Measurements from ENCODE around the gene CLPX.
A peak's percentile ranks its signal among the peaks of the same experiment; 100 is the strongest.
"Not testable (repeated sequence)": the region's sequence is repeated elsewhere in the genome, so short reads cannot be mapped to it uniquely, and the experiment has no call there.

CLPX gene

GRCh38 chr15:65195548-65195923 is 10.4 kb upstream of the CLPX start:
- no peaks in the 10 kb centered on the region for H3K4me1 Mint-ChIP-seq (ENCODE audit: low read depth)
- intact Hi-C loops (cut with micrococcal nuclease), result no loop called here
- no peak overlapping the region for H3K4me3 Mint-ChIP-seq
- no peaks in the 10 kb centered on the region for H3K36me3 Mint-ChIP-seq (ENCODE audit: low read depth)
- H3K27me3 Mint-ChIP-seq, result no peaks in the 10 kb centered on the region
- H3K27ac Mint-ChIP-seq, result no peak overlapping the region
- H3K9me3 Mint-ChIP-seq, result no peaks in the 10 kb centered on the region

- H3K36me3 Mint-ChIP-seq (ENCODE audit: low read depth), result no peaks in the 10 kb centered on the region
- no peaks in the 10 kb centered on the region for H3K4me1 Mint-ChIP-seq (ENCODE audit: low read depth)
- H3K27ac Mint-ChIP-seq, result no peak overlapping the region
- intact Hi-C loops (cut with micrococcal nuclease), result no loop called here
- H3K27me3 Mint-ChIP-seq, result no peaks in the 10 kb centered on the region
- no peaks in the 10 kb centered on the region for H3K9me3 Mint-ChIP-seq
- no peak overlapping the region for H3K4me3 Mint-ChIP-seq
Measured at GRCh38 chr15:65194826-65195547, 9.8 kb upstream of the CLPX start.

DNA sequence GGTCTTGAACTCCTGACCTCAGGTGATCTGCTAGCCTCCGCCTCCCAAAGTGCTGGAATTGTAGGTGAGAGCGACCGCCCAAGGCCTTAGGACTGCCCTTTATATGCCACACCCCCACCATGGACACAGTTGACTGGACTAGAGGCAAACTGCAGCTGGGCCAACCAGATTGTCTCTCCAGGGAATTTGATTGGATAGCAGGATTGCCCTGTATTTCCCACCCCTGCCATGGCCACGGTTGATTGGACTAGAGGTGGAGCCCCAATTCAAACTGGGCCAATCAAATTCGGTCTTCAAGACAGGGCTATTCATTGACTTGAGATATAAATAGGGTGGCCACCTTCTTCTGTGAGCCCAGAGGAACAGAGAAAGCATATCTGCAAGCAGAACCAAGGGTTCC is 6.9 kb upstream of the CLPX start:
- Mint-ChIP-seq H3K27me3 (no peaks in the 10 kb centered on the region), H3K27ac (no peak overlapping the region)

DNA sequence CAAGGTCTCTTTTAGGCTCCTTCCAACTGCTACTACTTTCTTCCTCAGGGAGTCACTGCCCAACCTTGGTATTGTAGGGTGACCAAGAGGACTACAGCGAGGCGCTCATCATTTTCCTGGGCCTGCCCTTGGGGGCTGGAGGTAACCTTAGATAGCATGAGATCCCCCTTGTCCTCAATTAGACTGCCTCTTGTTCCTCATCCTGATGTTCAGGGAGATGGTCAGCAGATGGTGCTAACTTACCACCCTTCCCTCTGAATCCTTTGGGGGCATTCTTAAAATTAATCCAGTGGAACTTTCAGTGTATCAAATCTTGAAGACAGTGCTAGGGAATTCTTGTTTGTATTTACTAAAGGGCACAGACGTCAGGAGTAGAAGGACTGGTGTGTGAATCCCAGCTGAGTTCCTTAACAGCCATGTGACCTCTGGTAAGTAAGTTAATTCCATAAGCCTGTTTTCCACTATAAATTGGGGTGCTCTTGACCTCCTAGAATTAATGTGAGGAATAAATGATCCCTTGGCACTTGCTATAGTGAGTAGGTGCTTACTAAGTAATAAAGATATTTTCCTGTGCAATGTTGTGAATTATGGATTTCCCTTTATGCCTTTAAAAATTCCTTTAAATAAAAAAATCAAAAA is 4.1 kb upstream of the CLPX start:
- H3K4me3 Mint-ChIP-seq, result no peak overlapping the region
- no peak overlapping the region for H3K27ac Mint-ChIP-seq

More for the DNA sequence above, 6.9 kb upstream of the CLPX start:
- intact Hi-C loops (cut with micrococcal nuclease), result no loop called here
- peaks cover 5% of the 10 kb centered on the region for H3K4me1 Mint-ChIP-seq (ENCODE audit: low read depth)
- no peaks in the 10 kb centered on the region for H3K36me3 Mint-ChIP-seq (ENCODE audit: low read depth)
- H3K9me3 Mint-ChIP-seq, result no peaks in the 10 kb centered on the region
- H3K4me3 Mint-ChIP-seq, result no peak overlapping the region

DNA sequence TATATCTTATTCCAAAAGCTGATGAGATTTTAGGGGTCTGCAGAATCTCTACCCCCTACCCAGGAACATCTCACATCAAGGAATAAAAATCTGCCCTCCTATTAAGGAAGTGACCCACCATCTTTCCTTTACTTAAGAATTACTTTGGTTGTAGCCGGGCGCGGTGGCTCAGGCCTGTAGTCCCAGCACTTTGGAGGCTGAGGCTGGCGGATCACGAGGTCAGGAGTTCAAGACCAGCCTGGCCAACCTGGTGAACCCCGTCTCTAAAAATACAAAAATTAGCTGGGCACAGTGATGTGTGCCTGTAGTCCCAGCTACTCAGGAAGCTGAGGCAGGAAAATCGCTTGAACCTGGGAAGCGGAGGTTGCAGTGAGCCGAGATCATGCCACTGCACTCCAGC is 3.3 kb upstream of the CLPX start:
- H3K27me3 Mint-ChIP-seq; intact Hi-C loops (cut with micrococcal nuclease); H3K36me3 Mint-ChIP-seq (ENCODE audit: low read depth); H3K9me3 Mint-ChIP-seq; H3K4me3 Mint-ChIP-seq; H3K27ac Mint-ChIP-seq: not testable (repeated sequence)
- H3K4me1 Mint-ChIP-seq (ENCODE audit: low read depth), result peaks cover 13% of the 10 kb centered on the region

More for the DNA sequence above, 4.1 kb upstream of the CLPX start:
- intact Hi-C loops (cut with micrococcal nuclease), result loop anchor here (1.0 kb wide), 1 partner anchor 108 kb away; no protein-coding TSS in a partner anchor
- H3K36me3 Mint-ChIP-seq (ENCODE audit: low read depth), result peaks cover 7% of the 10 kb centered on the region
- H3K4me1 Mint-ChIP-seq (ENCODE audit: low read depth), result peaks cover 12% of the 10 kb centered on the region
- no peaks in the 10 kb centered on the region for H3K9me3 Mint-ChIP-seq
- H3K27me3 Mint-ChIP-seq, result no peaks in the 10 kb centered on the region

DNA sequence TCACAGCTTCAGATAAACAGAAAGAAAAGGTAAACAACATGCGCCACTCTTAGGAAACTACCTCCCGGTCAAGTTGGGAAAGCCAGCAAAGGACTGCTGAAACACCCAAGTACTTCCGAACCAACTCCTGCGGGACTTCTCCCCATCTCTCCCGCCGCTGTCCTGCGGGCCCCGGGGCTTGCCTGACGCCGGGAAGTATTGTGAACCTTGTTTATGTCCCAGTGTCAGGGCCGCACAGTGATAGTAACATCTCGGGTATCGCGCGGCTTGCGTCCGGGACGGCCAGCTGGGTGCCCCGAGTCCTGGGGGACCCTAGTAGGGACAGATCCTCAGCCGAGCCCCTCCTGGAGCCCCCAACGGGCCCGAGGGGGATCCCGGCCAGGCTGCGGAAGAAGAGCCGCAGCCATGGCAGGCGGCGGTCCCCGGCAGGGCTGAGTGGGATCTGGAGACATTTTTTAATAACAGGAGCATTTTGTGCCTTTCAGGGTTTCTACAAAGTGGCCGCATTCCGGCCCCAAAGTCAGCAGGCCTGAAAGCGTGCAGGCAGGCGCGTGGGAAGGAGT is 756 bp downstream of the CLPX start:
- H3K4me3 Mint-ChIP-seq, result peak overlapping the region; percentile 92
- H3K9me3 Mint-ChIP-seq, result no peaks in the 10 kb centered on the region
- intact Hi-C loops (cut with micrococcal nuclease), result loop anchor here (2.0 kb wide), 2 partner anchors 52 to 120 kb away; partner anchors contain the start of genes PDCD7 and RNU5B-1
- H3K4me1 Mint-ChIP-seq (ENCODE audit: low read depth), result peaks cover 24% of the 10 kb centered on the region
- H3K36me3 Mint-ChIP-seq (ENCODE audit: low read depth), result peaks cover 29% of the 10 kb centered on the region
- peak overlapping the region; percentile 94 for H3K27ac Mint-ChIP-seq
- no peaks in the 10 kb centered on the region for H3K27me3 Mint-ChIP-seq

DNA sequence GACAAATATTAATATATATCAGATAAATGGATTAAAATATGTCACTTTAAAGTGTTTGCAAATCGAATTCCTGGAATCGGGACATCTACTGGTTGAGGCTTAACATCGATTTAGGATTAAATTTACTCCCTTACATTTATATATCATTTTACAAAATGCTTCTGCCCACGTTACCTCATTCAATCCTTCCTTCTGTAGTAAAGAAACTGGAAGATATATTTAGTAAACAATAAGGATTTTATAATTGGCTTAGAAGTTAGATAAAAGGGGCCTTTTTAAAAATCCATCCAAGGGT is 1.3 kb downstream of the CLPX start:
- no peaks in the 10 kb centered on the region for H3K27me3 Mint-ChIP-seq
- peaks cover 29% of the 10 kb centered on the region for H3K36me3 Mint-ChIP-seq (ENCODE audit: low read depth)
- peak overlapping the region; percentile 92 for H3K4me3 Mint-ChIP-seq
- H3K9me3 Mint-ChIP-seq, result no peaks in the 10 kb centered on the region
- H3K27ac Mint-ChIP-seq, result peak overlapping the region; percentile 94
- intact Hi-C loops (cut with micrococcal nuclease), result loop anchor here (2.0 kb wide), 2 partner anchors 51 to 121 kb away; partner anchors contain the start of genes PDCD7 and RNU5B-1
- H3K4me1 Mint-ChIP-seq (ENCODE audit: low read depth), result peaks cover 20% of the 10 kb centered on the region

GRCh38 chr15:65182538-65182937 is 2.6 kb downstream of the CLPX start:
- H3K27me3 Mint-ChIP-seq, result no peaks in the 10 kb centered on the region
- H3K27ac Mint-ChIP-seq, result no peak overlapping the region
- H3K4me1 Mint-ChIP-seq (ENCODE audit: low read depth), result peaks cover 20% of the 10 kb centered on the region
- H3K36me3 Mint-ChIP-seq (ENCODE audit: low read depth), result peaks cover 36% of the 10 kb centered on the region
- H3K4me3 Mint-ChIP-seq, result no peak overlapping the region
- H3K9me3 Mint-ChIP-seq, result no peaks in the 10 kb centered on the region
- intact Hi-C loops (cut with micrococcal nuclease), result no loop called here

DNA sequence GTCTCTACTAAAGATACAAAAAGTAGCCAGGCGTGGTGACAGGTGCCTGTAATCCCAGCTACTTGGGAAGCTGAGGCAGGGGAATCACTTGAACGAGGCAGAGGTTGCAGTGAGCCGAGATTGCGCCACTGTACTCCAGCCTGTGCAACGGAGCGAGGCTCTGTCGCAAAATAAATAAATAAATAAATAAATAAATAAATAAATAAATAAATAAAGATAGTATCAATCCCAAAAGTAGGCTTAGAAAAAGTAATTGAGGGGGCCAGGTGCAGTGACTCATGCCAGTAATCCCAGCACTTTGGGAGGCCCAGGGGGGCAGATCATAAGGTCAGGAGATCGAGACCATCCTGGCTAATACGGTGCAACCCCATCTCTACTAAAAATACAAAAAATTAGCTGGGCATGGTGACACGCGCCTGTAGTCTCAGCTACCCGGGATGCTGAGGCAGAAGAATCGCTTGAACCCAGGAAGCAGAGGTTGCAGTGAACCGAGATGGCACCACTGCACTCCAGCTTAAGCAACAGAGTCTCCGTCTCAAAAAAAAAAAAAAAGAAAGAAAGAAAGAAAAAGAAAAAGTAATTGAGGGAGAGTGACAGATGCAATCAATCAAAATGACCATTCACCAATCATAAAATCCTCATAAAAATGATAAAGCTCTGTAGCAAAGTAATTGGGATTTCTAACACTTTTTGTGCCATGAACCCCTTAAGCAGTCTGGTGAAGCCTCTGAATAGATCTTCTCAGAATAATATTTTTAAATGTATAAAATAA is 3.4 kb downstream of the CLPX start:
- intact Hi-C loops (cut with micrococcal nuclease); H3K27ac Mint-ChIP-seq; H3K4me3 Mint-ChIP-seq; H3K9me3 Mint-ChIP-seq; H3K27me3 Mint-ChIP-seq: not testable (repeated sequence)
- peaks cover 44% of the 10 kb centered on the region for H3K36me3 Mint-ChIP-seq (ENCODE audit: low read depth)
- H3K4me1 Mint-ChIP-seq (ENCODE audit: low read depth), result peaks cover 20% of the 10 kb centered on the region

- Mint-ChIP-seq H3K36me3 (ENCODE audit: low read depth) (peaks cover 60% of the 10 kb centered on the region), H3K4me3 (no peak overlapping the region), H3K27ac (no peak overlapping the region), H3K9me3 (no peaks in the 10 kb centered on the region), H3K4me1 (ENCODE audit: low read depth) (peaks cover 13% of the 10 kb centered on the region), H3K27me3 (no peaks in the 10 kb centered on the region)
- intact Hi-C loops (cut with micrococcal nuclease), result no loop called here
Measured at GRCh38 chr15:65180167-65180566, 5.0 kb downstream of the CLPX start.

GRCh38 chr15:65177901-65178300 is 7.2 kb downstream of the CLPX start:
- Mint-ChIP-seq H3K4me1 (ENCODE audit: low read depth) (peaks cover 5% of the 10 kb centered on the region), H3K27ac (no peak overlapping the region), H3K4me3 (no peak overlapping the region), H3K36me3 (ENCODE audit: low read depth) (peaks cover 68% of the 10 kb centered on the region), H3K9me3 (no peaks in the 10 kb centered on the region), H3K27me3 (no peaks in the 10 kb centered on the region)
- intact Hi-C loops (cut with micrococcal nuclease), result no loop called here

DNA sequence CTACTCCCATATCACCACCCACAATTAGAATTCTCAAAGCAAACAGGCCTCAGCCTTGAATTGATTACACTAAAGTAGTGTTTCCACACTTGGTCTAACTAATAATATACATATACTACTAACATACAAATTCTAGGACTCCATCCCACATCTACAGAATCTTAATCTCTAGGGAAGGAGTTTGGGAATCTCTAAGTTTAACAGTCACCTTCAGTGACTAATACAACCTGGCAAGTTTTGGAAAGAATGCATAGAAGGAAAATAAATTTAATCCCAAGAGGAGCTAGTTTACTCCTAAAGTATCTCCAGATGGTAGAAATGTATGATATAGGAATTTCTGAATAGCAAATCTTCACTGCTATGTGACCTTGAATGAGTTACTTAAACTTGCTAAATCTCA is 9.1 kb downstream of the CLPX start:
- Mint-ChIP-seq H3K4me3 (no peak overlapping the region), H3K27ac (no peak overlapping the region)

DNA sequence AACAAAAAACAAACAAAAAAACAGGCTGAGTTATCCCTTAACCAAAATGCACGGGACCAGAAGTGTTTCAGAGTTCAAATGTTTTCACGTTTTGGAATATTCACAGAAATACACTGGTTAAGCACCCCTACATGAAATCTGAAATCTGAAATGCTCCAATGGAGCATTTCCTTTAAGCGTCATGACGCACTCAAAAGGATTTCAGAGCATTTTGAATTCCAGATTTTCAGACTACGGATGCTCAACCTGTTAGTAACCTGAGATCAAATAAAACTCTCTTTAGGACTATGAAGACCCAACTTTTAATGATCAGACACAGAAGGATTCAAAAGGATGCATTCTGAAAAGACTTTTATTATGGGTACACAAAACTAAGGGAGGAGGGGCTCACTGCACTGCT is 9.6 kb downstream of the CLPX start:
- intact Hi-C loops (cut with micrococcal nuclease), result no loop called here
- no peaks in the 10 kb centered on the region for H3K9me3 Mint-ChIP-seq
- no peaks in the 10 kb centered on the region for H3K27me3 Mint-ChIP-seq
- no peak overlapping the region for H3K27ac Mint-ChIP-seq
- no peaks in the 10 kb centered on the region for H3K4me1 Mint-ChIP-seq (ENCODE audit: low read depth)
- no peak overlapping the region for H3K4me3 Mint-ChIP-seq
- H3K36me3 Mint-ChIP-seq (ENCODE audit: low read depth), result peaks cover 78% of the 10 kb centered on the region

More for the DNA sequence above, 9.1 kb downstream of the CLPX start:
- Mint-ChIP-seq H3K4me1 (ENCODE audit: low read depth) (no peaks in the 10 kb centered on the region), H3K36me3 (ENCODE audit: low read depth) (peaks cover 76% of the 10 kb centered on the region), H3K27me3 (no peaks in the 10 kb centered on the region), H3K9me3 (no peaks in the 10 kb centered on the region)
- intact Hi-C loops (cut with micrococcal nuclease), result no loop called here

DNA sequence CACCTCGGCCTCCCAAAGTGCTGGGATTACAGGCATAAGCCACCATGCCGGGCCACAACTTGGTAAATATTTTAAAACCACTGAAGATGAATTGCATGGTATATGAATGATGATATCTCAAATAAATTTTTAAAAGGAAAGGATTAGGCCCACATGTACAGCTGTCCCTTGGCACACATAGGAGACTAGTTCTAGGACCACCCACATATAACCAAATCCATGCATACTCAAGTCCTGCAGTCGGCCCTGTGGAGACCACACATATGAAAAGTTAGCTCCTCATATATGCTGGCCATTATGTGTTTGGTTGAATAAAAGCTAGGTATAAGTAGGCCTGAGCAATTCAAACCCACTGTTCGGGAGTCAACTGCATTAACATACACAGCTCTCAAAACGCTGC is 10.6 kb downstream of the CLPX start:
- intact Hi-C loops (cut with micrococcal nuclease), result no loop called here
- Mint-ChIP-seq H3K36me3 (ENCODE audit: low read depth) (peaks cover 81% of the 10 kb centered on the region), H3K27me3 (no peaks in the 10 kb centered on the region), H3K4me3 (no peak overlapping the region), H3K4me1 (ENCODE audit: low read depth) (no peaks in the 10 kb centered on the region), H3K9me3 (no peaks in the 10 kb centered on the region), H3K27ac (no peak overlapping the region)
